Karpas-422 (cell line): ENCODE results near the gene FCER1A. TPM values are rescaled to one million over a fixed set of nuclear protein-coding genes. Genes with fewer than 3 reads are reported as not detected.

Experiments used
- DNase-seq: peaks from one replicate; pipeline ENCODE4 v3.0.0-alpha.2; 2015
- H2AFZ ChIP-seq: fragments of 200-600 bp; sonication (generic); 2 replicates; pipeline ENCODE4 v1.6.1; 2014; ENCODE audit warnings: antibody characterized with exemption, low read length, mixed read lengths
- H3K27ac ChIP-seq: fragments of 200-600 bp; sonication (generic); 2 replicates; pipeline ENCODE4 v1.5.1; 2014; ENCODE audit warnings: mild to moderate bottlenecking, low read length, moderate library complexity
- H3K27me3 ChIP-seq: fragments of 200-600 bp; sonication (generic); 2 replicates; pipeline ENCODE4 v1.6.1; 2014; ENCODE audit warnings: low read length, mixed read lengths
- H3K36me3 ChIP-seq: fragments of 200-600 bp; sonication (generic); 2 replicates; pipeline ENCODE4 v1.6.1; 2014; ENCODE audit warnings: low read length, mixed read lengths; ENCODE audit not compliant: insufficient read depth
- H3K4me1 ChIP-seq: fragments of 200-600 bp; sonication (generic); 2 replicates; pipeline ENCODE4 v1.6.1; 2014; ENCODE audit warnings: mild to moderate bottlenecking, low read length, mixed read lengths
- H3K4me2 ChIP-seq: fragments of 200-600 bp; sonication (generic); 2 replicates; pipeline ENCODE4 v1.6.1; 2014; ENCODE audit warnings: low read length, low read depth, mild to moderate bottlenecking; ENCODE audit not compliant: poor library complexity, severe bottlenecking
- H3K4me3 ChIP-seq: fragments of 200-600 bp; sonication (generic); 2 replicates; pipeline ENCODE4 v1.5.1; 2014; ENCODE audit warnings: mild to moderate bottlenecking, antibody characterized with exemption, low read length, mixed read lengths
- H3K79me2 ChIP-seq: fragments of 200-600 bp; sonication (generic); 2 replicates; pipeline ENCODE4 v1.6.1; 2014; ENCODE audit warnings: mild to moderate bottlenecking, low read length, mixed read lengths
- H3K9ac ChIP-seq: fragments of 200-600 bp; sonication (generic); 2 replicates; pipeline ENCODE4 v1.6.0; 2014; ENCODE audit warnings: low read length
- H3K9me2 ChIP-seq: fragments of 200-600 bp; sonication (generic), shearing (Covaris generic); replicated peaks from 2 replicates; pipeline ENCODE4 v1.6.0; 2014; ENCODE audit warnings: mild to moderate bottlenecking, low read length, moderate library complexity; ENCODE audit not compliant: insufficient read depth
- H3K9me3 ChIP-seq: fragments of 300-700, 200-600 bp; sonication (generic); 2 replicates; pipeline ENCODE4 v1.6.1; 2014; ENCODE audit warnings: low read length, mixed read lengths
- H4K20me1 ChIP-seq: fragments of 200-600 bp; sonication (generic); 2 replicates; pipeline ENCODE4 v1.6.1; 2014; ENCODE audit warnings: mild to moderate bottlenecking, antibody characterized with exemption, low read length, low read depth; ENCODE audit not compliant: insufficient read depth
- total RNA-seq: library from RNA; depleted of rRNA; stranded (reverse); fragments of >200 nt; shearing (Covaris generic); gene quantifications from 2 replicates; pipeline ENCODE4 v1.2.3, GENCODE V29; 2014; ENCODE audit warnings: low replicate concordance

The FCER1A gene
- total RNA-seq, 1 experiment from 2014 or later: not detected

- Histone ChIP-seq H2AFZ (no peak overlapping the region), H3K9ac (no peak overlapping the region), H3K27ac (no peak overlapping the region), H3K4me1 (no peaks in the 10 kb centered on the region), H3K4me3 (no peak overlapping the region), H3K79me2 (no peaks in the 10 kb centered on the region), H3K4me2 (no peak overlapping the region), H4K20me1 (no peaks in the 10 kb centered on the region), H3K36me3 (no peaks in the 10 kb centered on the region), H3K27me3 (no peaks in the 10 kb centered on the region), H3K9me3 (no peaks in the 10 kb centered on the region), H3K9me2 (no peaks in the 10 kb centered on the region)
- no peak for DNase-seq
Measured at GRCh38 chr1:159289060-159289459, 13.1 kb upstream of the FCER1A start.

- no peak overlapping the region for H3K4me2 ChIP-seq
- H3K9me3 ChIP-seq: no peaks in the 10 kb centered on the region
Measured at GRCh38 chr1:159291424-159291823, 10.7 kb upstream of the FCER1A start.

GRCh38 chr1:159296706-159297375, 5.3 kb upstream of the FCER1A start:
- no peaks in the 10 kb centered on the region for H3K79me2 ChIP-seq
- H3K9ac ChIP-seq: no peak overlapping the region
- H3K36me3 ChIP-seq: no peaks in the 10 kb centered on the region
- no peaks in the 10 kb centered on the region for H3K9me3 ChIP-seq
- H3K9me2 ChIP-seq: no peaks in the 10 kb centered on the region
- no peak for DNase-seq
- no peak overlapping the region for H3K4me3 ChIP-seq
- no peak overlapping the region for H3K27ac ChIP-seq
- H3K4me2 ChIP-seq: no peak overlapping the region
- H4K20me1 ChIP-seq: no peaks in the 10 kb centered on the region
- no peaks in the 10 kb centered on the region for H3K27me3 ChIP-seq
- no peaks in the 10 kb centered on the region for H3K4me1 ChIP-seq
- H2AFZ ChIP-seq: no peak overlapping the region

More at GRCh38 chr1:159291424-159291823, 10.7 kb upstream of the FCER1A start:
- Histone ChIP-seq H3K4me3 (no peak overlapping the region), H3K27me3 (no peaks in the 10 kb centered on the region), H3K4me1 (no peaks in the 10 kb centered on the region), H4K20me1 (no peaks in the 10 kb centered on the region), H3K36me3 (no peaks in the 10 kb centered on the region), H3K9me2 (no peaks in the 10 kb centered on the region), H3K79me2 (no peaks in the 10 kb centered on the region), H2AFZ (no peak overlapping the region), H3K9ac (no peak overlapping the region), H3K27ac (no peak overlapping the region)
- DNase-seq: no peak

GRCh38 chr1:159300146-159300545, 2.0 kb upstream of the FCER1A start:
- Histone ChIP-seq H3K9me3 (no peaks in the 10 kb centered on the region), H3K4me3 (no peak overlapping the region), H3K4me2 (no peak overlapping the region), H3K4me1 (no peaks in the 10 kb centered on the region), H4K20me1 (no peaks in the 10 kb centered on the region), H3K9me2 (no peaks in the 10 kb centered on the region), H3K79me2 (no peaks in the 10 kb centered on the region), H3K36me3 (no peaks in the 10 kb centered on the region), H3K9ac (no peak overlapping the region), H3K27ac (no peak overlapping the region), H2AFZ (no peak overlapping the region), H3K27me3 (no peaks in the 10 kb centered on the region)
- no peak for DNase-seq

- Histone ChIP-seq H3K9ac (no peak overlapping the region), H3K79me2 (no peaks in the 10 kb centered on the region), H3K4me2 (no peak overlapping the region), H3K36me3 (no peaks in the 10 kb centered on the region), H2AFZ (no peak overlapping the region), H3K9me3 (no peaks in the 10 kb centered on the region), H3K27me3 (no peaks in the 10 kb centered on the region), H3K9me2 (no peaks in the 10 kb centered on the region), H3K27ac (no peak overlapping the region), H3K4me1 (no peaks in the 10 kb centered on the region), H4K20me1 (no peaks in the 10 kb centered on the region), H3K4me3 (no peak overlapping the region)
- DNase-seq: no peak
Measured at GRCh38 chr1:159307346-159308020, 5.3 kb downstream of the FCER1A start.

GRCh38 chr1:159311679-159312078, 9.5 kb downstream of the FCER1A start:
- Histone ChIP-seq H3K4me1 (no peaks in the 10 kb centered on the region), H2AFZ (no peak overlapping the region), H3K9me2 (no peaks in the 10 kb centered on the region), H3K4me3 (no peak overlapping the region), H3K27ac (no peak overlapping the region), H3K27me3 (no peaks in the 10 kb centered on the region), H4K20me1 (no peaks in the 10 kb centered on the region), H3K9me3 (no peaks in the 10 kb centered on the region), H3K79me2 (no peaks in the 10 kb centered on the region), H3K4me2 (no peak overlapping the region), H3K36me3 (no peaks in the 10 kb centered on the region), H3K9ac (no peak overlapping the region)
- DNase-seq: no peak

- H3K9me2 ChIP-seq: no peaks in the 10 kb centered on the region
- no peaks in the 10 kb centered on the region for H4K20me1 ChIP-seq
- H2AFZ ChIP-seq: no peak overlapping the region
- no peaks in the 10 kb centered on the region for H3K27me3 ChIP-seq
- no peak overlapping the region for H3K27ac ChIP-seq
- H3K9me3 ChIP-seq: no peaks in the 10 kb centered on the region
- H3K4me3 ChIP-seq: no peak overlapping the region
- H3K36me3 ChIP-seq: no peaks in the 10 kb centered on the region
- H3K9ac ChIP-seq: no peak overlapping the region
- H3K79me2 ChIP-seq: no peaks in the 10 kb centered on the region
- no peaks in the 10 kb centered on the region for H3K4me1 ChIP-seq
- DNase-seq: no peak
- no peak overlapping the region for H3K4me2 ChIP-seq
Measured at GRCh38 chr1:159315381-159315780, 13.2 kb downstream of the FCER1A start.

- H3K9ac ChIP-seq: no peak overlapping the region
- H3K27ac ChIP-seq: no peak overlapping the region
- no peak overlapping the region for H3K4me3 ChIP-seq
- H3K27me3 ChIP-seq: no peaks in the 10 kb centered on the region
- H3K4me1 ChIP-seq: no peaks in the 10 kb centered on the region
- H3K36me3 ChIP-seq: no peaks in the 10 kb centered on the region
- H3K9me3 ChIP-seq: no peaks in the 10 kb centered on the region
- no peak for DNase-seq
- H3K4me2 ChIP-seq: no peak overlapping the region
- H3K9me2 ChIP-seq: no peaks in the 10 kb centered on the region
- no peak overlapping the region for H2AFZ ChIP-seq
- no peaks in the 10 kb centered on the region for H3K79me2 ChIP-seq
- no peaks in the 10 kb centered on the region for H4K20me1 ChIP-seq
Measured at GRCh38 chr1:159318784-159319551, 16.8 kb downstream of the FCER1A start.
